Choroid plexus epithelial cell (primary cell): Measurements from ENCODE around the gene CHPF.

Experiments
- DNase-seq: peaks from one replicate; pipeline ENCODE4 v3.0.0-alpha.2; 2010; ENCODE audit warnings: low read depth
- H3K4me3 ChIP-seq: 2 replicates; pipeline ENCODE4 v1.5.1; 2011; ENCODE audit warnings: low read depth, mild to moderate bottlenecking, control low read depth, low read length, moderate library complexity
- CTCF ChIP-seq: conservative IDR thresholded peaks from 2 replicates; pipeline ENCODE4 v1.5.1; 2011; ENCODE audit warnings: low read depth, mild to moderate bottlenecking, control low read depth, inconsistent platforms, low read length, moderate library complexity

CHPF gene

GRCh38 chr2:219571311-219572236 lies 28.0 kb upstream of the CHPF start, which contains the start of gene OBSL1:
Gene OBSL1 (minus strand): TSS chr2:219571539. CDS start chr2:219571232, 307 bp downstream.
- peak; percentile 70 for DNase-seq
- TF ChIP-seq CTCF, result no peak
- H3K4me3 ChIP-seq, result peak within 1 kb of the TSS; percentile 82

- peak; percentile 34 for DNase-seq
- no peak for TF ChIP-seq CTCF
- H3K4me3 ChIP-seq, result peak overlapping the region; percentile 82
Measured at GRCh38 chr2:219570924-219571310, 27.3 kb upstream of the CHPF start.

DNA sequence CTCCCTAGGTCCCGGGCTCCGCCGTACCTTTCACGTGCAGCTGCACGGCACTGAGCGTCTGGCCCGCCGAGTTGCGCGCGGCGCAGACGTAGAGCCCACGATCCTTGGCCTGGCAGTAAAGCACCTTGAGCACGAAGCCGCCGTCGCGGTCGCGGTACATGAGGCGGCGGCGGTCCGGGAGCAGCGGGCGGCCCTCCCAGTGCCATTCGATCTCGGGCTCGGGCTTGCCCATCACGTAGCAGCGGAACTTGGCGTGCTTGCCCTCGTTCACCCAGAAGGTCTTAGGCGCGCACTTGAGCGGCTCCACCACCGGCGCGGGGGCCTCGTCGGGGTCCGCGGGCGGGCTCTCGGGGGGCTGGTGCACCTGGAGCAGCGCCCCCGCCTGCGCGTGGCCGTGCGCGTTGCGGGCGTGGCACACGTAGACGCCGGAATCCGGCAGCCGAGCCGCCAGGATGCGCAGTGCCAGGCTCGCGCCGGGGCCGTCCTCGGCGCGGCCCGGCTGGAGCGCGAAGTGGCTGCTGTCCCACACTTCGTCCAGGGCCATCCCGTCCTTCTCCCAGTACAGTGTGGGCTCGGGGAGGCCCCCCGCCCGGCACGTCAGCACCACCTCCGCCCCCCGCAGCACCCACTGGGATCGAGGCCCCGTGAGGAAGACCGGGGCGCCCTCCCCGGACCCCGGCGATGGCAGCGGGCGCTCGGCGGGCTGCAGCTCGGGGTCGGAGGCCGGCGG lies 26.8 kb upstream of the CHPF start:
- DNase-seq, result no peak
- H3K4me3 ChIP-seq, result peak overlapping the region; percentile 82
- TF ChIP-seq CTCF, result no peak

DNA sequence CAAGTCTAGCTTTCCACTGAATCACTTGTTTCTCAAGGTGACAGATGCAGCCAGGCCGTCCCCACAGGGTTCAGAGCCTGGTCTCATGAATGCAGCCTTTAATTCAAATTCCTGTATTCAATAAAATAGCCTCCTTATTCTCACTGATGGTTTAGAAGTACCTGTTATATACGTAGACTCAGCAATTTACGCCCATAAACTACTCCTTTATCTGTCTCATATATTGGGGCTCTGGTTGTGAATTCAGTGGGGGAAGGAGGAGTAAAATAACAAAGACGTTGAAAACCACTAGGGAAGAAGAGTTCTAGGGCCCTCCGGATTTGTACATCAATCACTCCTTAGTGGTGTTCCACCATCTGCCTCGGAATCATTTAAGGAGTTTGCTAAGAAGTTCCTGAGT lies 26.0 kb upstream of the CHPF start:
- no peak for DNase-seq
- peak overlapping the region; percentile 82 for H3K4me3 ChIP-seq
- TF ChIP-seq CTCF, result no peak

DNA sequence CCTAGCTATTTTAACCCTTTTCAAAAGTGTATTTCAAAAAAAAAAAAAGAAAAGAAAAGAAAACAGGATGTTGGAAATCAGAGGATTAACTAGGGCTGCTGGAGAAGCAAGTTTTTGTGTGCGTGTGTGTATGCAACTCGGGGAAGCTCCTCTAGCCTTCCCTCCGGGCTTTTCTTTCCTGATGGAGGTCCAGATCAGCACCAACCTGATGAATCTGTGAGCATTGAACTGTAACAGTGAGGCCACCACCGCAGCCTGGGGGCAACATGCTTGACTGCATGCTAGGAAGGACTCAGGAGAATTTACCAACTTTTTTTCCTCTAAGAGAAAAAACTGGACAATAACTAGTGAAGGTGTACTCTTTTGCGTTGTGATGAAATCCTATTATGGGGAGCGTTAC lies 25.4 kb upstream of the CHPF start:
- DNase-seq, result no peak
- H3K4me3 ChIP-seq, result no peak overlapping the region
- no peak for TF ChIP-seq CTCF

DNA sequence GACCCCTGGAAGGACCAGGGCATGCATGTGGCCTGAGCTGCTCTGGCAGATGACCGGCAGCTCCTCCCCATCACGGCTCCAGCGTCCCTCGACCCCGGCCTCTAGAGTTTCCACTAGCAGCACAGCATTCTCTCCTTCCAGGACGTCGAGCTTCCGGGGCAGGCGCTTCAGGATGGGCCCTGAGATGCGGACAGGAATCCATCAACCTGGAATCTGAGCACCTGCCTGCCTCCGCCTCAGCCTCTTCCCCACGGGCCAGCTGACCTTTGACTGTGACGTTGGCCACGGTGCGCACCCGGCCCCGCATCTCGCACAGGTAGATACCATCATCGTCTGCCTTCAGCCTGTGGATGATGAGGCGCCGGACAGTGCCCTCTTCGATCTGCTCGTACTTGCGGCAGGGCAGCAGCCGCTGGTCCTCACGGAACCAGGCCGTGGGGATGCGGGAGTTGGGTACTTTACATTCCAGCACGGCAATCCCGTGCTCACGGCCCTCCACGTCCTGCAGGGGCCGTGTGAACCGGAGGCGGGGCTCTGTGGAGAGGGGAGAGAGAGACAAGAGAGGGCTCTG lies 24.3 kb upstream of the CHPF start:
- no peak overlapping the region for H3K4me3 ChIP-seq
- no peak for DNase-seq
- TF ChIP-seq CTCF, result no peak
